ENCODE results near the gene EYA2. TPM values are rescaled to one million over a fixed set of nuclear protein-coding genes. Genes with fewer than 3 reads are reported as not detected.

EYA2 gene
- total RNA-seq, 1 donor from 2014 or later, result 1.8 TPM

GRCh38 chr20:46975976-46976375, 81.3 kb downstream of the EYA2 start:
- H3K27me3 ChIP-seq, result no peaks in the 10 kb centered on the region
- H3K9ac ChIP-seq, result no peak overlapping the region
- no peak overlapping the region for H3K27ac ChIP-seq
- Mint-ChIP-seq H3K4me1 (peaks cover 22% of the 10 kb centered on the region), H3K9me3 (no peaks in the 10 kb centered on the region), H3K27me3 (ENCODE audit: insufficient read depth, low read depth) (peaks cover 5% of the 10 kb centered on the region), H3K27ac (no peak overlapping the region), H3K36me3 (no peaks in the 10 kb centered on the region), H3K4me3 (no peak overlapping the region)
- no peaks in the 10 kb centered on the region for H3K36me3 ChIP-seq
- H3K79me2 ChIP-seq (ENCODE audit: low read depth), result no peaks in the 10 kb centered on the region
- H3K4me3 ChIP-seq, result no peak overlapping the region
- TF ChIP-seq EZH2 (IDR thresholded peaks at IDR 0.05), result no peak
- TF ChIP-seq CTCF (IDR thresholded peaks at IDR 0.05), result no peak
- H3K4me1 ChIP-seq, result peaks cover 18% of the 10 kb centered on the region
- no peaks in the 10 kb centered on the region for H4K20me1 ChIP-seq (ENCODE audit: low read depth)
- H3K4me2 ChIP-seq, result no peak overlapping the region
- no peaks in the 10 kb centered on the region for H3K9me3 ChIP-seq (ENCODE audit: low read depth)
- DNase-seq (ENCODE audit: low spot score), result no peak
- peaks cover 14% of the 10 kb centered on the region for H3F3A ChIP-seq (ENCODE audit: low read depth)
- H2AFZ ChIP-seq (replicated peaks), result no peak overlapping the region

GRCh38 chr20:46977204-46977603, 82.6 kb downstream of the EYA2 start:
- Histone ChIP-seq H3K4me3 (no peak overlapping the region), H3K9me3 (ENCODE audit: low read depth) (no peaks in the 10 kb centered on the region), H3K4me1 (peaks cover 16% of the 10 kb centered on the region), H3K36me3 (no peaks in the 10 kb centered on the region), H3K27me3 (no peaks in the 10 kb centered on the region), H2AFZ (replicated peaks) (no peak overlapping the region), H3K79me2 (ENCODE audit: low read depth) (no peaks in the 10 kb centered on the region), H3F3A (ENCODE audit: low read depth) (peaks cover 14% of the 10 kb centered on the region), H3K4me2 (no peak overlapping the region), H3K9ac (no peak overlapping the region), H3K27ac (no peak overlapping the region), H4K20me1 (ENCODE audit: low read depth) (no peaks in the 10 kb centered on the region)
- no peak for TF ChIP-seq EZH2 (IDR thresholded peaks at IDR 0.05)
- TF ChIP-seq CTCF (IDR thresholded peaks at IDR 0.05), result no peak
- no peak for TF ChIP-seq EZH2phosphoT487 (IDR thresholded peaks at IDR 0.05)
- Mint-ChIP-seq H3K4me1 (peaks cover 18% of the 10 kb centered on the region), H3K36me3 (peaks cover under 1% of the 10 kb centered on the region), H3K27me3 (ENCODE audit: insufficient read depth, low read depth) (peaks cover 5% of the 10 kb centered on the region), H3K27ac (no peak overlapping the region), H3K9me3 (peaks cover 3% of the 10 kb centered on the region), H3K4me3 (no peak overlapping the region)
- DNase-seq (ENCODE audit: low spot score), result no peak

GRCh38 chr20:46977909-46978588, 83.4 kb downstream of the EYA2 start:
- Histone ChIP-seq H3K79me2 (ENCODE audit: low read depth) (no peaks in the 10 kb centered on the region), H4K20me1 (ENCODE audit: low read depth) (no peaks in the 10 kb centered on the region), H3K9me3 (ENCODE audit: low read depth) (peaks cover 4% of the 10 kb centered on the region), H3K4me2 (no peak overlapping the region), H3K4me3 (no peak overlapping the region), H2AFZ (replicated peaks) (no peak overlapping the region), H3K36me3 (no peaks in the 10 kb centered on the region), H3K9ac (no peak overlapping the region), H3F3A (ENCODE audit: low read depth) (peaks cover 14% of the 10 kb centered on the region), H3K27me3 (no peaks in the 10 kb centered on the region), H3K27ac (no peak overlapping the region), H3K4me1 (peaks cover 16% of the 10 kb centered on the region)
- Mint-ChIP-seq H3K4me3 (peak overlapping the region; percentile 37), H3K36me3 (peaks cover 1% of the 10 kb centered on the region), H3K9me3 (peaks cover 8% of the 10 kb centered on the region), H3K27ac (peak overlapping the region; percentile 63), H3K4me1 (peaks cover 18% of the 10 kb centered on the region), H3K27me3 (ENCODE audit: insufficient read depth, low read depth) (peaks cover 5% of the 10 kb centered on the region)
- TF ChIP-seq EZH2phosphoT487 (IDR thresholded peaks at IDR 0.05) (no peak), EZH2 (IDR thresholded peaks at IDR 0.05) (no peak), CTCF (IDR thresholded peaks at IDR 0.05) (no peak)
- DNase-seq (ENCODE audit: low spot score), result no peak
